HL-60 (cell line): ENCODE measurements around the gene RAE1.

Experiments used
- DNase-seq, 2 experiments: peaks; one replicate each; pipeline ENCODE4 v3.0.0-alpha.2; 2010 to 2020; ENCODE audit warnings: low read depth in 1 of 2, low spot score in 1 of 2
- H3K27ac ChIP-seq: fragments of 250-450 bp; sonication (Bioruptor Pico); replicated peaks from 2 replicates; pipeline ENCODE4 v1.5.1; 2020; ENCODE audit warnings: mild to moderate bottlenecking, moderate library complexity
- H3K27me3 ChIP-seq: fragments of 250-450 bp; sonication (Bioruptor Pico); 2 replicates; pipeline ENCODE4 v1.5.1; 2021; ENCODE audit warnings: mild to moderate bottlenecking, moderate library complexity; ENCODE audit not compliant: insufficient read depth, poor library complexity, severe bottlenecking
- H3K4me3 ChIP-seq: replicated peaks from 2 replicates; pipeline ENCODE4 v1.5.1; 2011; ENCODE audit warnings: mild to moderate bottlenecking, control low read depth, low read length; ENCODE audit not compliant: insufficient read depth
- CTCF ChIP-seq: IDR thresholded peaks from one replicate; pipeline ENCODE4 v1.5.1; 2011; ENCODE audit warnings: low read length, control low read depth, inconsistent platforms; ENCODE audit not compliant: insufficient read depth
- GABPA ChIP-seq: IDR thresholded peaks from 2 replicates; pipeline ENCODE4 v1.6.1; 2012; ENCODE audit warnings: low read depth
- POLR2AphosphoS5 ChIP-seq: IDR thresholded peaks from 2 replicates; pipeline ENCODE4 v1.6.1; 2012; ENCODE audit warnings: low read depth
- REST ChIP-seq: IDR thresholded peaks from 2 replicates; pipeline ENCODE4 v1.6.1; 2012; ENCODE audit warnings: low read depth; ENCODE audit not compliant: insufficient replicate concordance
- SPI1 ChIP-seq: IDR thresholded peaks from 2 replicates; pipeline ENCODE4 v1.6.1; 2012; ENCODE audit warnings: low read depth, mild to moderate bottlenecking, borderline replicate concordance

RAE1 gene

GRCh38 chr20:57313230-57313629 is 37.8 kb upstream of the RAE1 start:
- no peak for TF ChIP-seq GABPA
- no peak for TF ChIP-seq SPI1
- TF ChIP-seq CTCF = no peak
- TF ChIP-seq REST = no peak
- TF ChIP-seq POLR2AphosphoS5 = no peak
- H3K27ac ChIP-seq = no peak overlapping the region
- no peak overlapping the region for H3K4me3 ChIP-seq
- H3K27me3 ChIP-seq = peaks cover 6% of the 10 kb centered on the region
- DNase-seq = no peak

- TF ChIP-seq REST (no peak), GABPA (no peak), POLR2AphosphoS5 (no peak), CTCF (no peak), SPI1 (no peak)
- H3K4me3 ChIP-seq = no peak overlapping the region
- peaks cover 6% of the 10 kb centered on the region for H3K27me3 ChIP-seq
- no peak overlapping the region for H3K27ac ChIP-seq
- no peak for DNase-seq
Observed at GRCh38 chr20:57313951-57314350, 37.1 kb upstream of the RAE1 start.

GRCh38 chr20:57315083-57315975 is 35.7 kb upstream of the RAE1 start:
- Histone ChIP-seq H3K27me3 (peaks cover under 1% of the 10 kb centered on the region), H3K4me3 (no peak overlapping the region), H3K27ac (no peak overlapping the region)
- no peak for TF ChIP-seq POLR2AphosphoS5
- TF ChIP-seq REST = no peak
- no peak for TF ChIP-seq SPI1
- TF ChIP-seq CTCF = no peak
- no peak for TF ChIP-seq GABPA
- DNase-seq = no peak
